Stomach (tissue), 4 donors: ENCODE measurements around the gene PPM1K.

Source experiments
- CTCF ChIP-seq, 7 experiments: fragments of 450-650 bp in 4 of 7; fragments of 200-600 bp in 3 of 7; sonication (generic) in 3 of 7; IDR thresholded peaks; one replicate each; pipeline ENCODE4 v1.5.1; 2016 to 2019; ENCODE audit warnings: antibody characterized with exemption in 7 of 7, control low read depth in 2 of 7, mild to moderate bottlenecking in 1 of 7
- POLR2A ChIP-seq, 4 donors: fragments of 450-650 bp; IDR thresholded peaks; one replicate each; pipeline ENCODE4 v1.6.1; 2016; ENCODE audit warnings: antibody characterized with exemption in 4 of 4, control low read depth in 2 of 4, mild to moderate bottlenecking in 1 of 4, moderate library complexity in 1 of 4

GRCh38 chr4:88208156-88208555, 76.2 kb downstream of the PPM1K start:
- TF ChIP-seq POLR2A (IDR thresholded peaks at IDR 0.05) (no peak), CTCF (IDR thresholded peaks at IDR 0.05) (no peak)
